K562 (cell line): ENCODE measurements around the gene CFAP58. TPM values are rescaled to one million over a fixed set of nuclear protein-coding genes. Genes with fewer than 3 reads are reported as not detected.

Experiments used
- ATAC-seq: fragments of 200-7000 bp; cut with Tn5 transposase; 3 replicates; pipeline ENCODE4 v1.9.1; 2020; ENCODE audit warnings: moderate library complexity
- BruUV-seq: library from RNA; stranded (reverse); fragments of 400-500 nt; replicated peaks from 2 replicates; lab custom pipeline; 2021; lab: Mats Ljungman, UMichigan
- CTCF ChIA-PET: fragments of 300-600 bp; formaldehyde crosslinking; extraction: SDS; loops from one replicate; lab custom pipeline; 2021; ENCODE audit warnings: low intra/inter-chr PET ratio; lab: Yijun Ruan, JAX
- POLR2A ChIA-PET: fragments of 300-600, 350-650 bp; sonication (Branson Sonifier 250); formaldehyde crosslinking; extraction: SDS; loops from one replicate; lab custom pipeline; 2021; ENCODE audit warnings: antibody characterized with exemption, inconsistent platforms; lab: Yijun Ruan, JAX
- DNase-seq, 4 experiments: peaks; one replicate each; pipeline versions ENCODE4 v3.0.0 to v3.0.0-alpha.2; 2011 to 2018; ENCODE audit warnings: low spot score in 3 of 4, mixed read lengths in 3 of 4; ENCODE audit errors: extremely low read depth in 1 of 4
- FAIRE-seq: peaks from 2 replicates; lab custom pipeline; 2011; peaks lifted over from hg19 to GRCh38; lab: Jason Lieb, UNC
- H2AFZ ChIP-seq: 2 replicates; pipeline ENCODE4 v1.6.0; 2011; ENCODE audit warnings: low read depth, low read length, control low read depth, inconsistent platforms
- H3K27ac ChIP-seq: fragments of 200-600 bp; 3 replicates; pipeline ENCODE4 v1.8.0; 2011; ENCODE audit warnings: low read depth, mild to moderate bottlenecking, control low read depth, inconsistent platforms, low read length, moderate library complexity, mixed read lengths; ENCODE audit errors: extremely low read depth
- H3K27me3 ChIP-seq, 2 experiments: fragments of 300-600 bp in 1 of 2; 2 replicates in 1 of 2; 3 replicates in 1 of 2; pipeline versions ENCODE4 v1.6.0 to v1.8.0; 2011; ENCODE audit warnings: inconsistent platforms in 2 of 2, low read length in 2 of 2, mild to moderate bottlenecking in 1 of 2, mixed read lengths in 1 of 2, moderate library complexity in 1 of 2; ENCODE audit not compliant: control insufficient read depth in 2 of 2, insufficient read depth in 2 of 2
- H3K36me3 ChIP-seq: fragments of 300-600 bp; 3 replicates; pipeline ENCODE4 v1.8.0; 2011; ENCODE audit warnings: mild to moderate bottlenecking, low read length, inconsistent platforms; ENCODE audit not compliant: control insufficient read depth, insufficient read depth
- H3K4me1 ChIP-seq, 2 experiments: fragments of 200-600 bp in 1 of 2; replicated peaks in 1 of 2; 2 replicates in 1 of 2; 3 replicates in 1 of 2; pipeline versions ENCODE4 v1.5.1 to v1.8.0; 2011; ENCODE audit warnings: inconsistent platforms in 2 of 2, low read length in 2 of 2, mild to moderate bottlenecking in 1 of 2, mixed read lengths in 1 of 2, moderate library complexity in 1 of 2; ENCODE audit not compliant: control insufficient read depth in 2 of 2, insufficient read depth in 2 of 2
- H3K4me2 ChIP-seq: 2 replicates; pipeline ENCODE4 v1.6.1; 2011; ENCODE audit warnings: low read length, control low read depth, inconsistent platforms, mixed read lengths; ENCODE audit not compliant: insufficient read depth
- H3K4me3 ChIP-seq: fragments of 200-600 bp; sonication (generic), shearing (Covaris generic); 2 replicates; pipeline ENCODE4 v1.5.1; 2016; ENCODE audit warnings: control low read depth, inconsistent platforms
- H3K79me2 ChIP-seq: fragments of 200-600 bp; 3 replicates; pipeline ENCODE4 v1.8.0; 2011; ENCODE audit warnings: low read length, inconsistent platforms; ENCODE audit not compliant: control insufficient read depth, insufficient read depth
- H3K9ac ChIP-seq, 2 experiments: 2 replicates each; pipeline versions ENCODE4 v1.6.0 to v1.6.1; 2011; ENCODE audit warnings: low read depth in 2 of 2, low read length in 2 of 2, control low read depth in 1 of 2, inconsistent platforms in 1 of 2, mild to moderate bottlenecking in 1 of 2, mixed read lengths in 1 of 2; ENCODE audit not compliant: insufficient read depth in 1 of 2
- H3K9me1 ChIP-seq: one replicate; pipeline ENCODE4 v1.6.0; 2011; ENCODE audit warnings: inconsistent platforms, mild to moderate bottlenecking, low read length, moderate library complexity; ENCODE audit not compliant: control insufficient read depth, insufficient read depth
- H3K9me3 ChIP-seq: replicated peaks from 2 replicates; pipeline ENCODE4 v1.5.1; 2011; ENCODE audit warnings: low read depth, low read length, inconsistent platforms; ENCODE audit not compliant: control insufficient read depth, insufficient read depth
- H4K20me1 ChIP-seq: replicated peaks from 2 replicates; pipeline ENCODE4 v1.6.1; 2011; ENCODE audit warnings: low read length, inconsistent platforms, mixed read lengths; ENCODE audit not compliant: control insufficient read depth, insufficient read depth
- ARID1B ChIP-seq: fragments of 450-650 bp; IDR thresholded peaks from 2 replicates; pipeline ENCODE4 v1.6.1; 2016; ENCODE audit warnings: antibody characterized with exemption, mild to moderate bottlenecking, inconsistent platforms
- CCNT2 ChIP-seq: IDR thresholded peaks from 2 replicates; pipeline ENCODE4 v1.6.1; 2011; ENCODE audit warnings: borderline replicate concordance, low read depth, mild to moderate bottlenecking, moderate library complexity, mixed read lengths, low read length; ENCODE audit not compliant: insufficient read length; ENCODE audit errors: extremely low read depth
- CTCFL ChIP-seq: IDR thresholded peaks from 2 replicates; pipeline ENCODE4 v1.6.1; 2011; ENCODE audit warnings: borderline replicate concordance, low read depth, mild to moderate bottlenecking, moderate library complexity, low read length; ENCODE audit not compliant: insufficient read depth, poor library complexity, severe bottlenecking
- DACH1 ChIP-seq: fragments of 450-650 bp; IDR thresholded peaks from 2 replicates; pipeline ENCODE4 v1.6.1; 2018; ENCODE audit not compliant: partially characterized antibody
- MTA2 ChIP-seq: fragments of 450-650 bp; IDR thresholded peaks from 2 replicates; pipeline ENCODE4 v1.6.1; 2016; ENCODE audit warnings: low read depth
- NCOA1 ChIP-seq: fragments of 450-650 bp; IDR thresholded peaks from 2 replicates; pipeline ENCODE4 v1.6.1; 2016; ENCODE audit warnings: low read depth
- SP1 ChIP-seq: sonication (generic); formaldehyde crosslinking; IDR thresholded peaks from 2 replicates; pipeline ENCODE4 v1.8.1; 2022; ENCODE audit warnings: mild to moderate bottlenecking, missing genetic modification reagents
- SRF ChIP-seq, 2 experiments: fragments of 250-450, 450-650 bp in 1 of 2; sonication (Bioruptor Pico) in 1 of 2; sonication (generic) in 1 of 2; formaldehyde crosslinking; IDR thresholded peaks; 2 replicates each; pipeline versions ENCODE4 v1.5.0 to v1.5.1; 2020 to 2022; ENCODE audit warnings: mild to moderate bottlenecking in 1 of 2, missing genetic modification reagents in 1 of 2
- SUPT5H ChIP-seq: fragments of 450-650 bp; IDR thresholded peaks from 2 replicates; pipeline ENCODE4 v1.6.1; 2016
- TBP ChIP-seq: optimal IDR thresholded peaks from 2 replicates; pipeline ENCODE3; 2011; ENCODE audit warnings: low read depth, low read length, improper control_type of control experiment
- ZBTB7A ChIP-seq: IDR thresholded peaks from 2 replicates; pipeline ENCODE4 v1.6.1; 2011; ENCODE audit warnings: low read depth, mild to moderate bottlenecking, low read length, moderate library complexity, borderline replicate concordance; ENCODE audit not compliant: control insufficient read depth
- ZFX ChIP-seq: sonication (generic); formaldehyde crosslinking; IDR thresholded peaks from 2 replicates; pipeline ENCODE4 v1.8.0; 2022; ENCODE audit warnings: mild to moderate bottlenecking, missing genetic modification reagents, moderate library complexity
- ZKSCAN8 ChIP-seq: fragments of 200-800 bp; sonication (Bioruptor generic); IDR thresholded peaks from 2 replicates; pipeline ENCODE4 v1.6.1; 2016; ENCODE audit warnings: missing genetic modification characterization, missing compliant biosample characterization
- ZNF124 ChIP-seq: sonication (generic); formaldehyde crosslinking; IDR thresholded peaks from 2 replicates; pipeline ENCODE4 v1.8.1; 2022; ENCODE audit warnings: missing genetic modification reagents
- WGBS: fragments of 100-300 bp; shearing (Covaris generic); methylation state at CpG from one replicate; pipeline ENCODE4 v1.1.6; 2016; ENCODE audit warnings: low coverage, mixed read lengths; ENCODE audit not compliant: insufficient coverage; ENCODE audit errors: missing lambda C conversion rate; 5-methylcytosine and 5-hydroxymethylcytosine counted together
- in situ Hi-C: fragments of 300-500 bp; cut with MboI; formaldehyde crosslinking; loops from 4 replicates; pipeline ENCODE4 v1.15.0; 2018; ENCODE audit warnings: inconsistent platforms, mixed read lengths
- intact Hi-C: fragments of 100-400 bp; cut with micrococcal nuclease; formaldehyde crosslinking; loops from 2 replicates; pipeline ENCODE4 v1.14.2; 2022
- polyA plus RNA-seq, 8 experiments: library from polyadenylated mRNA; depleted of rRNA in 4 of 8; stranded (reverse) in 5 of 8; unstranded in 3 of 8; fragments of >200 nt; fragmentation: Nextera tagmentation in 2 of 8; fragmentation: Illumina TruSeq in 1 of 8; extraction: Ambion mirVana in 2 of 8; extraction: Trizol in 1 of 8; gene quantifications; 2 replicates each; pipeline versions ENCODE4 v1.2.1 to v1.2.3, GENCODE V29; 2011 to 2014; ENCODE audit warnings: inconsistent platforms in 1 of 8, missing spikeins in 1 of 8
- total RNA-seq, 7 experiments: library from RNA; depleted of rRNA in 6 of 7; stranded (reverse); fragments of >200 nt in 6 of 7; fragmentation: Illumina TruSeq in 2 of 7; extraction: Trizol in 2 of 7; gene quantifications; 2 replicates each; pipeline versions ENCODE4 v1.2.1 to v1.2.3, GENCODE V29; 2011 to 2021; ENCODE audit warnings: low replicate concordance in 1 of 7
- TF ChIP-seq, protein P1 (sequence below): fragments of 200-800 bp; sonication (Bioruptor generic); IDR thresholded peaks from 2 replicates; pipeline ENCODE4 v1.6.1; 2017; ENCODE audit warnings: missing genetic modification characterization, missing compliant biosample characterization
- TF ChIP-seq, protein P2 (sequence below), 2 experiments: fragments of 450-650 bp; conservative IDR thresholded peaks; 2 replicates each; pipeline ENCODE4 v1.6.1; 2017; ENCODE audit warnings: mild to moderate bottlenecking in 2 of 2, moderate library complexity in 2 of 2

The CFAP58 gene
- total and polyA plus RNA-seq, 9 of the 15 experiments (the other 6 are each of a cell fraction or from before 2014, with no cell fraction given), result 0.08 to 2.0 (median 0.71) TPM

DNA sequence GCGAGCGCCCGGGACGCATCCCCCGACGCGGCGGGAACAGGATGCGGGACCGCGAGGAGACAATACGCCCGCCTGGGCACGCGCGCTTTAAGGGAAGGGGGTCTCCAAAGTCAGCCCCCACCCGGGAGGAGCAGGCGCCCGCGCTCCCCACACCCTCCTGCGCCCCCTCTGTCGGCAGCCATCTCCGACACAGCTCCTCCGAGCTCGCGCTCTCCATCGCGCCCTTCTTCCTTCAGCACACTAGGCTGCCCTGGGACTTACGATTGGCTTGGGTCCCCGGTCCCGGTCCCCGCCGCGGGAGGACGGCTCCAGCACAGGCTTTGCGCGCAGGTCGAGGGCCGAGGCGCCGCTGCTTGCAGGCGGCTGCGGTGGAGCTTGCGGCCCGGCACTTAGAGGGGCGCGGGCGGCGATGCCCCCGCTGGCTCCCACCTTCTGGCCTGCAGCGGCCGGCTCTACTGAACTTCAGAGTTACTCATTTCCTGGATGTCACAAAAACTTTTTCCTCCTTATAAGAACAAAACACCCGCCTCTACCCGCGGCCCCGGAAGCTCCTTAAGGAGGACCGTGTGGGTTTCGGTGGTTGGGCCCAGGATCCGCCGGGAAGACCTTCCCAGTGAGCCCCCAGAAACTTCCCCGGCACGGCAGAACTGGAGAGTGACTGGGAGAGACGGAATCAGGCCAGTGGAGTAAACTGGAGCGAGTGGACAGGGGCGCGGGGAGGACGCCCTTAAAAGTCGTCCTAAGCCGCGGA, 15.5 kb upstream of the CFAP58 start, which contains the start of gene ITPRIP:
Gene ITPRIP (minus strand): TSS at position 481 of the 751 bp plus-strand sequence. CDS start 22,414 bp downstream, outside the sequence.
- Histone ChIP-seq H3K4me3 (peak within 1 kb of the TSS; percentile 98), H3K9ac (peak within 1 kb of the TSS; percentile 87 to 93), H3K27me3 (no peaks in the 10 kb centered on the region), H2AFZ (peak within 1 kb of the TSS; percentile 54; the same call in 1 of the 2 replicates), H3K79me2 (peaks cover 89% of the 10 kb centered on the region), H3K9me3 (no peaks in the 10 kb centered on the region), H3K9me1 (no peaks in the 10 kb centered on the region), H3K4me2 (peak within 1 kb of the TSS; percentile 91), H3K36me3 (peaks cover 29% of the 10 kb centered on the region; the same call in 2 of the 3 replicates), H3K4me1 (peaks cover 22 to 51% of the 10 kb centered on the region in 2 experiments), H4K20me1 (peaks cover 14% of the 10 kb centered on the region), H3K27ac (peak within 1 kb of the TSS; percentile 98)
- ChIA-PET POLR2A (interaction anchor here (0.6 to 1.6 kb wide), 4 partner anchors 8 to 193 kb away, joined by 3 to 5 read pairs (median 4); partner anchors contain the start of gene CFAP58), CTCF (no interaction called here)
- 0% methylated on average over 41 of the region's 70 CpGs for WGBS
- ATAC-seq, result peak; percentile 66
- DNase-seq, result peak; percentile 52 to 77 (median 58)
- no peak for FAIRE-seq
- BruUV-seq, result no TSS peak
- intact Hi-C loops (loop anchor here (1.0 kb wide), 1 partner anchor 15 kb away; no protein-coding TSS in a partner anchor), in situ Hi-C loops (no loop called here)
- TF ChIP-seq MTA2, result peak; percentile 19; the same call in 1 of the 2 replicates
- TF ChIP-seq ZBTB7A, result peak; percentile 75; the same call in 1 of the 2 replicates
- peak; percentile 59; the same call in 1 of the 2 replicates for TF ChIP-seq SP1 (CRISPR knock-in tag)
- TF ChIP-seq CCNT2, result peak; percentile 52
- TF ChIP-seq SRF (CRISPR knock-in tag; IDR thresholded peaks at IDR 0.05), result peak in 1 of 2 experiments; percentile 37; a peak in 1 of 4 replicates
- TF ChIP-seq NCOA1, result peak; percentile 20; the same call in 1 of the 2 replicates
- peak; percentile 60 for TF ChIP-seq TBP
- TF ChIP-seq ARID1B, result peak; percentile 20; the same call in 1 of the 2 replicates
- TF ChIP-seq, protein P1, sequence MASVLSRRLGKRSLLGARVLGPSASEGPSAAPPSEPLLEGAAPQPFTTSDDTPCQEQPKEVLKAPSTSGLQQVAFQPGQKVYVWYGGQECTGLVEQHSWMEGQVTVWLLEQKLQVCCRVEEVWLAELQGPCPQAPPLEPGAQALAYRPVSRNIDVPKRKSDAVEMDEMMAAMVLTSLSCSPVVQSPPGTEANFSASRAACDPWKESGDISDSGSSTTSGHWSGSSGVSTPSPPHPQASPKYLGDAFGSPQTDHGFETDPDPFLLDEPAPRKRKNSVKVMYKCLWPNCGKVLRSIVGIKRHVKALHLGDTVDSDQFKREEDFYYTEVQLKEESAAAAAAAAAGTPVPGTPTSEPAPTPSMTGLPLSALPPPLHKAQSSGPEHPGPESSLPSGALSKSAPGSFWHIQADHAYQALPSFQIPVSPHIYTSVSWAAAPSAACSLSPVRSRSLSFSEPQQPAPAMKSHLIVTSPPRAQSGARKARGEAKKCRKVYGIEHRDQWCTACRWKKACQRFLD (CRISPR knock-in tag), result 0 out of 2 replicates have a peak, but pooled peaks have one; percentile 42
- TF ChIP-seq ZKSCAN8, result no peak
- no peak for TF ChIP-seq CTCFL
- peak; percentile 63 for TF ChIP-seq SUPT5H
- TF ChIP-seq, protein P2, sequence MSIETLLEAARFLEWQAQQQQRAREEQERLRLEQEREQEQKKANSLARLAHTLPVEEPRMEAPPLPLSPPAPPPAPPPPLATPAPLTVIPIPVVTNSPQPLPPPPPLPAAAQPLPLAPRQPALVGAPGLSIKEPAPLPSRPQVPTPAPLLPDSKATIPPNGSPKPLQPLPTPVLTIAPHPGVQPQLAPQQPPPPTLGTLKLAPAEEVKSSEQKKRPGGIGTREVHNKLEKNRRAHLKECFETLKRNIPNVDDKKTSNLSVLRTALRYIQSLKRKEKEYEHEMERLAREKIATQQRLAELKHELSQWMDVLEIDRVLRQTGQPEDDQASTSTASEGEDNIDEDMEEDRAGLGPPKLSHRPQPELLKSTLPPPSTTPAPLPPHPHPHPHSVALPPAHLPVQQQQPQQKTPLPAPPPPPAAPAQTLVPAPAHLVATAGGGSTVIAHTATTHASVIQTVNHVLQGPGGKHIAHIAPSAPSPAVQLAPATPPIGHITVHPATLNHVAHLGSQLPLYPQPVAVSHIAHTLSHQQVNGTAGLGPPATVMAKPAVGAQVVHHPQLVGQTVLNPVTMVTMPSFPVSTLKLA (conservative IDR thresholded peaks at IDR 0.05), result peak; percentile 51 to 73
- TF ChIP-seq ZNF124 (CRISPR knock-in tag), result no peak
- TF ChIP-seq ZFX (CRISPR knock-in tag), result peak; percentile 59
- no peak for TF ChIP-seq DACH1
